Uterus (tissue), 4 donors: Measurements from ENCODE around the gene RNF17. TPM values are rescaled to one million over a fixed set of nuclear protein-coding genes. Genes with fewer than 3 reads are reported as not detected.

Experiments
- DNase-seq, 2 donors: peaks; one replicate each; pipeline ENCODE4 v3.0.0-alpha.2; 2019 to 2020
- H3K27ac ChIP-seq, 2 donors: fragments of 200-600 bp; sonication (generic); 1 replicate in 1 of 2; 2 replicates in 1 of 2; pipeline ENCODE4 v1.5.1; 2016 to 2018
- H3K27me3 ChIP-seq, 2 donors: fragments of 200-600 bp; sonication (generic); one replicate each; pipeline ENCODE4 v1.5.1; 2018 to 2019; ENCODE audit warnings: control low read depth in 1 of 2
- H3K36me3 ChIP-seq, 2 donors: fragments of 200-600 bp; sonication (generic); one replicate each; pipeline ENCODE4 v1.5.1; 2019; ENCODE audit warnings: control low read depth in 1 of 2
- H3K4me1 ChIP-seq, 2 donors: fragments of 200-600 bp; sonication (generic); one replicate each; pipeline ENCODE4 v1.5.1; 2018 to 2019; ENCODE audit warnings: control low read depth in 1 of 2
- H3K4me3 ChIP-seq, 2 donors: fragments of 200-600 bp; sonication (generic); 1 replicate in 1 of 2; 2 replicates in 1 of 2; pipeline ENCODE4 v1.5.1; 2018 to 2019; ENCODE audit warnings: mild to moderate bottlenecking in 1 of 2
- H3K9me3 ChIP-seq, 2 donors: fragments of 200-600 bp; sonication (generic); one replicate each; pipeline ENCODE4 v1.5.1; 2019; ENCODE audit warnings: control low read depth in 1 of 2
- CTCF ChIP-seq, 4 experiments: fragments of 200-600 bp in 2 of 4; fragments of 450-650 bp in 2 of 4; sonication (generic) in 2 of 4; IDR thresholded peaks; one replicate each; pipeline ENCODE4 v1.5.1; 2016 to 2019; ENCODE audit warnings: antibody characterized with exemption in 4 of 4, mild to moderate bottlenecking in 2 of 4, moderate library complexity in 1 of 4
- POLR2A ChIP-seq, 2 donors: fragments of 450-650 bp; IDR thresholded peaks; one replicate each; pipeline ENCODE4 v1.6.1; 2016; ENCODE audit warnings: antibody characterized with exemption in 2 of 2, mild to moderate bottlenecking in 1 of 2, moderate library complexity in 1 of 2
- intact Hi-C: fragments of 100-400 bp; cut with DNase I; formaldehyde crosslinking; loops from one replicate; pipeline ENCODE4 v1.15.1; 2023; ENCODE audit warnings: low total_unique reads
- total RNA-seq, 4 donors: library from RNA; depleted of rRNA in 3 of 4; stranded (reverse); fragments of >200 nt in 3 of 4; gene quantifications; one replicate each; pipeline versions ENCODE4 v1.1.0 to v1.2.4, GENCODE V29; 2014 to 2023
- donor health status: DM: yes; HTN: yes; CAD: no.

RNF17 gene
- total RNA-seq, 4 donors from 2014 or later: 0.28 to 0.49 TPM; not detected in 2

DNA sequence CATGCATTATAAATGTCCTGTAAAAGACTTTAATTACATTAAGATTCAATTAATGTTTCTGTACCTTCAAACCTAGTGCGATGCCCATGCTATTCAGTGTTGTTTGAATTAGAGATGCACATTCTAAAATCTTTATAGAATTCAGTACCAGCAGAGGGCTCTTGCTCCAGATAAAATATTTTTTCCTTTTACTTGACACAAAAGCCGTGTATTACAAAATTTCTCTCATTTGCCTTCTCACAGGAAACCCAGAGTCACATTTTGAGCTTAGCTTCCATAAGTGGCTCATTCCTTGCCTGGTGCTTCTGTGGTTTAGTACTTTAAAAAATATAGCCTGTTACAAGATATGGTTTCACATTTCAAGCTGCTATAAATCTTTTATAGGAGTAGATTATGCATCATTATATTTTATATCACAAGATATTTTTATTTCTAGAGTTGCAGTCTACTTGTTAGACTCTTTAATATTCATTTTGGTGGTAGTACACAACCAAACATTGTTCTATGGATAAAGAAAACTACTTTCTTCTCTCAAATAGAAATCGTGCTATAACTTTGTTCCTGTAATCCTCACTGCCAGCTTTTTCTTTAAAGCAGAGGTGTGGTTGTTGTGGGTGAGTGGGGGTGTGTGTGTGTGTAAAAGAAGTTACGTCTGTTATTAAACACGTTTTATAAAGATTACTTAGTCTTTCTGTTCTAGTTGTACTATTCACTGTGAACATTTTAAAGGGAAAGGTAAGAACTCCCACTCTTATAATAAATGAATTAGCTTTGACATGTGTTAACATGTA lies 101.4 kb downstream of the RNF17 start:
- Histone ChIP-seq H3K4me1 (no peaks in the 10 kb centered on the region), H3K27ac (no peak overlapping the region), H3K27me3 (peaks cover 0 to 6% of the 10 kb centered on the region in 2 donors), H3K36me3 (no peaks in the 10 kb centered on the region), H3K4me3 (no peak overlapping the region), H3K9me3 (no peaks in the 10 kb centered on the region)
- DNase-seq: no peak
- intact Hi-C loops: no loop called here
- no peak for TF ChIP-seq CTCF (IDR thresholded peaks at IDR 0.05)
- TF ChIP-seq POLR2A (IDR thresholded peaks at IDR 0.05): no peak

GRCh38 chr13:24866488-24866887 lies 102.5 kb downstream of the RNF17 start:
- intact Hi-C loops: no loop called here
- no peaks in the 10 kb centered on the region for H3K9me3 ChIP-seq
- peaks cover 0 to 6% of the 10 kb centered on the region in 2 donors for H3K27me3 ChIP-seq

GRCh38 chr13:24868874-24869273 lies 104.9 kb downstream of the RNF17 start:
- no peaks in the 10 kb centered on the region for H3K4me1 ChIP-seq
- peaks cover 0 to 8% of the 10 kb centered on the region in 2 donors for H3K27me3 ChIP-seq
- no peak for DNase-seq
- no peaks in the 10 kb centered on the region for H3K9me3 ChIP-seq
- intact Hi-C loops: no loop called here
- no peak overlapping the region for H3K27ac ChIP-seq
- TF ChIP-seq POLR2A (IDR thresholded peaks at IDR 0.05): no peak
- no peak for TF ChIP-seq CTCF (IDR thresholded peaks at IDR 0.05)
- H3K36me3 ChIP-seq: no peaks in the 10 kb centered on the region
- no peak overlapping the region for H3K4me3 ChIP-seq

More at GRCh38 chr13:24866488-24866887, 102.5 kb downstream of the RNF17 start:
- DNase-seq: no peak
- H3K36me3 ChIP-seq: no peaks in the 10 kb centered on the region
- H3K27ac ChIP-seq: no peak overlapping the region
- no peak overlapping the region for H3K4me3 ChIP-seq
- TF ChIP-seq CTCF (IDR thresholded peaks at IDR 0.05) (no peak), POLR2A (IDR thresholded peaks at IDR 0.05) (no peak)
- H3K4me1 ChIP-seq: no peaks in the 10 kb centered on the region

GRCh38 chr13:24870380-24870760 lies 106.4 kb downstream of the RNF17 start:
- Histone ChIP-seq H3K27me3 (peaks cover 0 to 11% of the 10 kb centered on the region in 2 donors), H3K36me3 (no peaks in the 10 kb centered on the region), H3K4me3 (no peak overlapping the region), H3K27ac (no peak overlapping the region), H3K4me1 (no peaks in the 10 kb centered on the region), H3K9me3 (no peaks in the 10 kb centered on the region)
- TF ChIP-seq POLR2A (IDR thresholded peaks at IDR 0.05): no peak
- TF ChIP-seq CTCF (IDR thresholded peaks at IDR 0.05): no peak
- no peak for DNase-seq
- intact Hi-C loops: no loop called here

- intact Hi-C loops: no loop called here
- DNase-seq: no peak
- no peaks in the 10 kb centered on the region for H3K9me3 ChIP-seq
- H3K36me3 ChIP-seq: no peaks in the 10 kb centered on the region
- H3K4me3 ChIP-seq: no peak overlapping the region
- H3K27me3 ChIP-seq: peaks cover 0 to 5% of the 10 kb centered on the region in 2 donors
- no peak overlapping the region for H3K27ac ChIP-seq
- no peaks in the 10 kb centered on the region for H3K4me1 ChIP-seq
- TF ChIP-seq CTCF (IDR thresholded peaks at IDR 0.05) (no peak), POLR2A (IDR thresholded peaks at IDR 0.05) (no peak)
Observed at GRCh38 chr13:24875566-24875965, 111.6 kb downstream of the RNF17 start.
